Stimulated activated CD8-positive, alpha-beta memory T cell treated with anti-CD3 and anti-CD28 coated beads, Interleukin-12 subunit alpha, Interleukin-12 subunit beta, amount 100 ng/mL, for 1 hour (primary cell): Measurements from ENCODE around the gene CEP85.
A peak's percentile ranks its signal among the peaks of the same experiment; 100 is the strongest.

Source experiments
- DNase-seq: peaks from one replicate; pipeline ENCODE4 v3.0.0-alpha.2; 2020; ENCODE audit warnings: low read depth

The CEP85 gene

GRCh38 chr1:26278724-26279455 lies 44.9 kb downstream of the CEP85 start:
- no peak for DNase-seq

- peak; percentile 72 for DNase-seq
Observed at GRCh38 chr1:26279456-26280332, 45.7 kb downstream of the CEP85 start, which contains the start of gene SH3BGRL3. TSS of gene SH3BGRL3 (plus strand) at chr1:26280086. CDS start at chr1:26280156, 70 bp downstream.

GRCh38 chr1:26280333-26281042 lies 46.5 kb downstream of the CEP85 start:
- no peak for DNase-seq

- DNase-seq = no peak
Observed at GRCh38 chr1:26281091-26281958, 47.3 kb downstream of the CEP85 start.

GRCh38 chr1:26281971-26282370 lies 48.0 kb downstream of the CEP85 start:
- DNase-seq = no peak

GRCh38 chr1:26282401-26282918 lies 48.5 kb downstream of the CEP85 start:
- DNase-seq = no peak

- no peak for DNase-seq
Observed at GRCh38 chr1:26283279-26283853, 49.4 kb downstream of the CEP85 start.

GRCh38 chr1:26283871-26284596 lies 50.0 kb downstream of the CEP85 start:
- DNase-seq = no peak

- peak; percentile 96 for DNase-seq
Observed at GRCh38 chr1:26284597-26285347, 50.8 kb downstream of the CEP85 start.

GRCh38 chr1:26285366-26286063 lies 51.5 kb downstream of the CEP85 start:
- DNase-seq = no peak

GRCh38 chr1:26286064-26286416 lies 52.0 kb downstream of the CEP85 start:
- no peak for DNase-seq

- no peak for DNase-seq
Observed at GRCh38 chr1:26287033-26287711, 53.2 kb downstream of the CEP85 start.

GRCh38 chr1:26287811-26288210 lies 53.8 kb downstream of the CEP85 start:
- no peak for DNase-seq

GRCh38 chr1:26288311-26288941 lies 54.4 kb downstream of the CEP85 start:
- DNase-seq = no peak

GRCh38 chr1:26289158-26290059 lies 55.4 kb downstream of the CEP85 start:
- no peak for DNase-seq

- no peak for DNase-seq
Observed at GRCh38 chr1:26290122-26290881, 56.3 kb downstream of the CEP85 start.
